Measurements from ENCODE around the gene TMTC1. TPM values are rescaled to one million over a fixed set of nuclear protein-coding genes. Genes with fewer than 3 reads are reported as not detected.

The TMTC1 gene
- polyA plus RNA-seq, 1 donor (not counting 4 experiments of a cell fraction or from before 2014, with no cell fraction given), result 3.7 TPM

DNA sequence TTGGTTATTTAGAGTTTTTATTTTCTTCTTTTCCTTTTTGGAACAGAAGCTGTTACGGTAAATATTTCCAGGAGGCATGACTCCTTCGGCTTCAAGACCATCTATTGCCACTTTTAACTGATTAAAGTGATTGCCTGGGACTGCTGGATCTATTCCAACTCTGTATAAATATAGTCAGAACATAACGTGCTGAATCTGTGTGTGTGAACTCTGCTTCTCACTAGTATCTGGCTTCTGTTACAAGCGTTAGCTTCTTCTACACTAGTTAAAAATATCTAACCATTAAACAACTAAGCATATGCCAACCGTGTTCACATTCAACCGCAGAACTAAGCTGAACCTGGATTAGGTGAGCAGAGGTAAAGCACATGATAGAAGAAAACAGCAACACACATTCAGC lies 49.0 kb downstream of the TMTC1 start:
- H2AFZ ChIP-seq (ENCODE audit: control insufficient read depth, low read length), result no peak overlapping the region
- H3K79me2 ChIP-seq (ENCODE audit: control insufficient read depth, insufficient read depth, low read length), result no peaks in the 10 kb centered on the region
- H3K4me3 ChIP-seq (ENCODE audit: control insufficient read depth in 2 of 3, extremely low read depth in 1 of 3, insufficient read depth in 2 of 3, low read depth in 1 of 3, low read length in 3 of 3), result no peak overlapping the region
- TF ChIP-seq, protein P1, sequence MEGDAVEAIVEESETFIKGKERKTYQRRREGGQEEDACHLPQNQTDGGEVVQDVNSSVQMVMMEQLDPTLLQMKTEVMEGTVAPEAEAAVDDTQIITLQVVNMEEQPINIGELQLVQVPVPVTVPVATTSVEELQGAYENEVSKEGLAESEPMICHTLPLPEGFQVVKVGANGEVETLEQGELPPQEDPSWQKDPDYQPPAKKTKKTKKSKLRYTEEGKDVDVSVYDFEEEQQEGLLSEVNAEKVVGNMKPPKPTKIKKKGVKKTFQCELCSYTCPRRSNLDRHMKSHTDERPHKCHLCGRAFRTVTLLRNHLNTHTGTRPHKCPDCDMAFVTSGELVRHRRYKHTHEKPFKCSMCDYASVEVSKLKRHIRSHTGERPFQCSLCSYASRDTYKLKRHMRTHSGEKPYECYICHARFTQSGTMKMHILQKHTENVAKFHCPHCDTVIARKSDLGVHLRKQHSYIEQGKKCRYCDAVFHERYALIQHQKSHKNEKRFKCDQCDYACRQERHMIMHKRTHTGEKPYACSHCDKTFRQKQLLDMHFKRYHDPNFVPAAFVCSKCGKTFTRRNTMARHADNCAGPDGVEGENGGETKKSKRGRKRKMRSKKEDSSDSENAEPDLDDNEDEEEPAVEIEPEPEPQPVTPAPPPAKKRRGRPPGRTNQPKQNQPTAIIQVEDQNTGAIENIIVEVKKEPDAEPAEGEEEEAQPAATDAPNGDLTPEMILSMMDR (optimal IDR thresholded peaks at IDR 0.05 in 1 of 3, IDR thresholded peaks at IDR 0.05 in 1 of 3, conservative IDR thresholded peaks at IDR 0.05 in 1 of 3; ENCODE audit: extremely low read depth in 1 of 3, insufficient read depth in 2 of 3, low read length in 3 of 3), result no peak
- TF ChIP-seq EZH2 (IDR thresholded peaks at IDR 0.05; ENCODE audit: low read length), result no peak
- H3K9me1 ChIP-seq (ENCODE audit: control insufficient read depth, extremely low read depth, insufficient read depth, low read length), result no peaks in the 10 kb centered on the region
- H3K4me1 ChIP-seq (ENCODE audit: control insufficient read depth, extremely low read depth, insufficient read depth, low read length), result peaks cover 11% of the 10 kb centered on the region
- FAIRE-seq (no peak), DNase-seq (ENCODE audit: low read depth, low spot score) (no peak)
- no peaks in the 10 kb centered on the region for H3K27me3 ChIP-seq (ENCODE audit: control insufficient read depth, extremely low read depth, insufficient read depth, low read length)
- no peaks in the 10 kb centered on the region for H3K36me3 ChIP-seq (ENCODE audit: control insufficient read depth in 2 of 2, extremely low read depth in 1 of 2, insufficient read depth in 2 of 2, low read length in 2 of 2)
- no peaks in the 10 kb centered on the region for H4K20me1 ChIP-seq (ENCODE audit: control insufficient read depth, extremely low read depth, insufficient read depth, low read length)
- no peak overlapping the region for H3K4me2 ChIP-seq (ENCODE audit: control insufficient read depth, extremely low read depth, insufficient read depth, low read depth, low read length)
- H3K27ac ChIP-seq (ENCODE audit: control insufficient read depth, insufficient read depth, low read length), result no peak overlapping the region
- H3K9ac ChIP-seq (ENCODE audit: control insufficient read depth, extremely low read depth, insufficient read depth, low read length), result no peak overlapping the region
- H3K9me3 ChIP-seq (ENCODE audit: control insufficient read depth, low read depth, low read length), result no peaks in the 10 kb centered on the region
- dilution Hi-C loops (cut with MboI; ENCODE audit: extremely low pct_ligation_motif_present, low sequenced_read_pairs), result no loop called here

DNA sequence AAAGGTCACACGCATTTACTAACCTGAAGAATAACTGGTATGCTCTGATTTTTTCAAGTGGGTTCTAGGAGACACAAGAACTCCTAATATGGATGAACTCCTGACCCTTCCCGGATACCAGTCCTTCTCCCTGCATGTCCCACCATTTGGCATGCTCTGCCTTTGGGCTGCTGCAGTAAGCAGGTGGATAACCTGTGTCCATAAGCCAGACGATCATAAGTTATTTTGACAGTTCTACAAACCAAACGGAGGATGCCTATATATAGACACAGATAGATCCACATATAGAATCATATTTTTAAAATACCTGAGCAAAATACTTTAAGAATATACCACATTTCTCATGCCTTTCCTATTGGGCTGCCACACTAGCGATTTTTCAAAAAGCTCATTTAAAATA lies 49.4 kb downstream of the TMTC1 start:
- FAIRE-seq (no peak), DNase-seq (ENCODE audit: low read depth, low spot score) (no peak)
- Histone ChIP-seq H3K27ac (ENCODE audit: control insufficient read depth, insufficient read depth, low read length) (no peak overlapping the region), H3K4me3 (ENCODE audit: control insufficient read depth in 2 of 3, extremely low read depth in 1 of 3, insufficient read depth in 2 of 3, low read depth in 1 of 3, low read length in 3 of 3) (no peak overlapping the region), H3K79me2 (ENCODE audit: control insufficient read depth, insufficient read depth, low read length) (no peaks in the 10 kb centered on the region), H3K27me3 (ENCODE audit: control insufficient read depth, extremely low read depth, insufficient read depth, low read length) (no peaks in the 10 kb centered on the region), H3K9me1 (ENCODE audit: control insufficient read depth, extremely low read depth, insufficient read depth, low read length) (no peaks in the 10 kb centered on the region), H3K4me1 (ENCODE audit: control insufficient read depth, extremely low read depth, insufficient read depth, low read length) (peaks cover 10% of the 10 kb centered on the region), H4K20me1 (ENCODE audit: control insufficient read depth, extremely low read depth, insufficient read depth, low read length) (no peaks in the 10 kb centered on the region), H2AFZ (ENCODE audit: control insufficient read depth, low read length) (no peak overlapping the region), H3K4me2 (ENCODE audit: control insufficient read depth, extremely low read depth, insufficient read depth, low read depth, low read length) (no peak overlapping the region), H3K9ac (ENCODE audit: control insufficient read depth, extremely low read depth, insufficient read depth, low read length) (no peak overlapping the region), H3K36me3 (ENCODE audit: control insufficient read depth in 2 of 2, extremely low read depth in 1 of 2, insufficient read depth in 2 of 2, low read length in 2 of 2) (no peaks in the 10 kb centered on the region), H3K9me3 (ENCODE audit: control insufficient read depth, low read depth, low read length) (no peaks in the 10 kb centered on the region)
- TF ChIP-seq, protein P1 (optimal IDR thresholded peaks at IDR 0.05 in 1 of 3, IDR thresholded peaks at IDR 0.05 in 1 of 3, conservative IDR thresholded peaks at IDR 0.05 in 1 of 3; ENCODE audit: extremely low read depth in 1 of 3, insufficient read depth in 2 of 3, low read length in 3 of 3), result no peak
- no peak for TF ChIP-seq EZH2 (IDR thresholded peaks at IDR 0.05; ENCODE audit: low read length)
- dilution Hi-C loops (cut with MboI; ENCODE audit: extremely low pct_ligation_motif_present, low sequenced_read_pairs), result no loop called here
